ENCODE results near the gene CFAP299.

The CFAP299 gene

GRCh38 chr4:80931631-80932081 lies 596.1 kb downstream of the CFAP299 start:
- H3K4me2 ChIP-seq (ENCODE audit: low read depth, low read length): no peak overlapping the region
- no peaks in the 10 kb centered on the region for H3F3A ChIP-seq (ENCODE audit: insufficient read depth, low read length)
- no peaks in the 10 kb centered on the region for H3K27me3 ChIP-seq (replicated peaks; ENCODE audit: insufficient read depth, low read length)
- no peaks in the 10 kb centered on the region for H4K20me1 ChIP-seq (ENCODE audit: insufficient read depth, low read length)
- no peaks in the 10 kb centered on the region for H3K4me1 ChIP-seq (ENCODE audit: low read length)
- no peak overlapping the region for H2AFZ ChIP-seq (ENCODE audit: low read length)
- no peak overlapping the region for H3K9ac ChIP-seq (ENCODE audit: low read length)
- H3K36me3 ChIP-seq (replicated peaks; ENCODE audit: insufficient read depth, low read length): no peaks in the 10 kb centered on the region
- H3K27ac ChIP-seq (ENCODE audit: low read length): no peak overlapping the region
- no peaks in the 10 kb centered on the region for H3K79me2 ChIP-seq (ENCODE audit: low read length)
- no peaks in the 10 kb centered on the region for H3K9me3 ChIP-seq (replicated peaks; ENCODE audit: insufficient read depth, low read length)
- no peaks in the 10 kb centered on the region for H3K9me2 ChIP-seq (replicated peaks; ENCODE audit: insufficient read depth, low read length)
- H3K4me3 ChIP-seq (ENCODE audit: low read length): no peak overlapping the region
- no peak for DNase-seq
- TF ChIP-seq EZH2 (optimal IDR thresholded peaks at IDR 0.05; ENCODE audit: low read depth, low read length): no peak
- no peak for TF ChIP-seq CTCF (IDR thresholded peaks at IDR 0.05; ENCODE audit: low read length)
- TF ChIP-seq EZH2phosphoT487 (IDR thresholded peaks at IDR 0.05; ENCODE audit: low read length): no peak

GRCh38 chr4:80948141-80948540 lies 612.6 kb downstream of the CFAP299 start:
- Histone ChIP-seq H3K4me2 (ENCODE audit: low read depth, low read length) (no peak overlapping the region), H3K9ac (ENCODE audit: low read length) (no peak overlapping the region), H3F3A (ENCODE audit: insufficient read depth, low read length) (no peaks in the 10 kb centered on the region), H3K9me2 (replicated peaks; ENCODE audit: insufficient read depth, low read length) (no peaks in the 10 kb centered on the region), H3K36me3 (replicated peaks; ENCODE audit: insufficient read depth, low read length) (no peaks in the 10 kb centered on the region), H3K27ac (ENCODE audit: low read length) (no peak overlapping the region), H4K20me1 (ENCODE audit: insufficient read depth, low read length) (no peaks in the 10 kb centered on the region), H3K27me3 (replicated peaks; ENCODE audit: insufficient read depth, low read length) (no peaks in the 10 kb centered on the region), H3K79me2 (ENCODE audit: low read length) (no peaks in the 10 kb centered on the region), H2AFZ (ENCODE audit: low read length) (no peak overlapping the region), H3K4me3 (ENCODE audit: low read length) (no peak overlapping the region), H3K4me1 (ENCODE audit: low read length) (no peaks in the 10 kb centered on the region), H3K9me3 (replicated peaks; ENCODE audit: insufficient read depth, low read length) (no peaks in the 10 kb centered on the region)
- DNase-seq: no peak
- TF ChIP-seq CTCF (IDR thresholded peaks at IDR 0.05; ENCODE audit: low read length) (no peak), EZH2phosphoT487 (IDR thresholded peaks at IDR 0.05; ENCODE audit: low read length) (no peak), EZH2 (optimal IDR thresholded peaks at IDR 0.05; ENCODE audit: low read depth, low read length) (no peak)

GRCh38 chr4:80948995-80949394 lies 613.5 kb downstream of the CFAP299 start:
- no peaks in the 10 kb centered on the region for H3K79me2 ChIP-seq (ENCODE audit: low read length)
- no peak overlapping the region for H3K9ac ChIP-seq (ENCODE audit: low read length)
- no peaks in the 10 kb centered on the region for H3F3A ChIP-seq (ENCODE audit: insufficient read depth, low read length)
- H3K4me2 ChIP-seq (ENCODE audit: low read depth, low read length): no peak overlapping the region
- no peak for TF ChIP-seq CTCF (IDR thresholded peaks at IDR 0.05; ENCODE audit: low read length)
- no peak for TF ChIP-seq EZH2phosphoT487 (IDR thresholded peaks at IDR 0.05; ENCODE audit: low read length)
- no peak overlapping the region for H3K4me3 ChIP-seq (ENCODE audit: low read length)
- no peaks in the 10 kb centered on the region for H4K20me1 ChIP-seq (ENCODE audit: insufficient read depth, low read length)
- no peak overlapping the region for H2AFZ ChIP-seq (ENCODE audit: low read length)
- H3K27me3 ChIP-seq (replicated peaks; ENCODE audit: insufficient read depth, low read length): no peaks in the 10 kb centered on the region
- no peaks in the 10 kb centered on the region for H3K4me1 ChIP-seq (ENCODE audit: low read length)
- DNase-seq: no peak
- no peaks in the 10 kb centered on the region for H3K9me2 ChIP-seq (replicated peaks; ENCODE audit: insufficient read depth, low read length)
- no peaks in the 10 kb centered on the region for H3K9me3 ChIP-seq (replicated peaks; ENCODE audit: insufficient read depth, low read length)
- no peak overlapping the region for H3K27ac ChIP-seq (ENCODE audit: low read length)
- H3K36me3 ChIP-seq (replicated peaks; ENCODE audit: insufficient read depth, low read length): no peaks in the 10 kb centered on the region

Measured in MM.1S (cell line).